Stimulated activated CD4-positive, alpha-beta T cell treated with anti-CD3 and anti-CD28 coated beads, Interleukin-4, amount 100 ng/mL, for 24 hours (primary cell): ENCODE data around the gene SNCA.

Experiments
- DNase-seq: peaks from one replicate; pipeline ENCODE4 v3.0.0-alpha.2; 2020

Gene SNCA

GRCh38 chr4:89813197-89813596 is 23.8 kb downstream of the SNCA start:
- DNase-seq: no peak

- DNase-seq: no peak
Observed at GRCh38 chr4:89807441-89808140, 29.4 kb downstream of the SNCA start.

- DNase-seq: no peak
Observed at GRCh38 chr4:89805297-89805696, 31.7 kb downstream of the SNCA start.

- DNase-seq: no peak
Observed at GRCh38 chr4:89803915-89804314, 33.0 kb downstream of the SNCA start.

- no peak for DNase-seq
Observed at GRCh38 chr4:89803036-89803435, 33.9 kb downstream of the SNCA start.

GRCh38 chr4:89800527-89801103 is 36.3 kb downstream of the SNCA start:
- no peak for DNase-seq

GRCh38 chr4:89800012-89800516 is 36.9 kb downstream of the SNCA start:
- no peak for DNase-seq

- DNase-seq: no peak
Observed at GRCh38 chr4:89799071-89799470, 37.9 kb downstream of the SNCA start.

- no peak for DNase-seq
Observed at GRCh38 chr4:89797117-89797516, 39.8 kb downstream of the SNCA start.

GRCh38 chr4:89788206-89789072 is 48.5 kb downstream of the SNCA start:
- no peak for DNase-seq

- no peak for DNase-seq
Observed at GRCh38 chr4:89784686-89785231, 52.2 kb downstream of the SNCA start.

- DNase-seq: no peak
Observed at GRCh38 chr4:89781321-89781720, 55.6 kb downstream of the SNCA start.

- no peak for DNase-seq
Observed at GRCh38 chr4:89773805-89774204, 63.2 kb downstream of the SNCA start.

- DNase-seq: no peak
Observed at GRCh38 chr4:89769856-89770255, 67.1 kb downstream of the SNCA start.

- no peak for DNase-seq
Observed at GRCh38 chr4:89767924-89768323, 69.0 kb downstream of the SNCA start.

- DNase-seq: no peak
Observed at GRCh38 chr4:89765966-89766365, 71.0 kb downstream of the SNCA start.

GRCh38 chr4:89765528-89765927 is 71.4 kb downstream of the SNCA start:
- DNase-seq: no peak

- DNase-seq: no peak
Observed at GRCh38 chr4:89762311-89762710, 74.7 kb downstream of the SNCA start.

GRCh38 chr4:89759426-89759825 is 77.5 kb downstream of the SNCA start:
- no peak for DNase-seq

- no peak for DNase-seq
Observed at GRCh38 chr4:89757154-89757719, 79.7 kb downstream of the SNCA start.

GRCh38 chr4:89755220-89755619 is 81.7 kb downstream of the SNCA start:
- no peak for DNase-seq

- DNase-seq: no peak
Observed at GRCh38 chr4:89754531-89754930, 82.4 kb downstream of the SNCA start.

GRCh38 chr4:89753601-89754066 is 83.3 kb downstream of the SNCA start:
- no peak for DNase-seq
